CD14-positive monocyte (primary cell): ENCODE data around the gene CACNA1C. TPM values are rescaled to one million over a fixed set of nuclear protein-coding genes. Genes with fewer than 3 reads are reported as not detected.

Experiments
- DNase-seq, 3 donors: peaks; one replicate each; pipeline ENCODE4 v3.0.0-alpha.2; 2011 to 2022
- H2AFZ ChIP-seq: 2 replicates; pipeline ENCODE4 v1.6.0; 2012; ENCODE audit warnings: mild to moderate bottlenecking, low read depth, low read length, inconsistent platforms; ENCODE audit not compliant: insufficient read depth, poor library complexity, severe bottlenecking
- H3K27ac ChIP-seq, 2 donors: 1 replicate in 1 of 2; 2 replicates in 1 of 2; pipeline ENCODE4 v1.5.1; 2012 to 2013; ENCODE audit warnings: low read length in 2 of 2, control low read depth in 1 of 2, inconsistent platforms in 1 of 2, low read depth in 1 of 2, mild to moderate bottlenecking in 1 of 2
- H3K27me3 ChIP-seq, 2 donors: one replicate each; pipeline versions ENCODE4 v1.6.0 to v1.6.1; 2011 to 2013; ENCODE audit warnings: low read length in 2 of 2; ENCODE audit not compliant: control insufficient read depth in 2 of 2, insufficient read depth in 2 of 2
- H3K36me3 ChIP-seq, 2 donors: replicated peaks in 1 of 2; 1 replicate in 1 of 2; 2 replicates in 1 of 2; pipeline versions ENCODE4 v1.5.1 to v1.6.1; 2012 to 2013; ENCODE audit warnings: low read length in 2 of 2, control low read depth in 1 of 2, inconsistent platforms in 1 of 2, mild to moderate bottlenecking in 1 of 2; ENCODE audit not compliant: insufficient read depth in 2 of 2, control insufficient read depth in 1 of 2
- H3K4me1 ChIP-seq, 2 donors: 1 replicate in 1 of 2; 2 replicates in 1 of 2; pipeline versions ENCODE4 v1.5.1 to v1.6.1; 2012 to 2013; ENCODE audit warnings: low read length in 2 of 2, control low read depth in 1 of 2, inconsistent platforms in 1 of 2, mild to moderate bottlenecking in 1 of 2, moderate library complexity in 1 of 2; ENCODE audit not compliant: insufficient read depth in 2 of 2, control insufficient read depth in 1 of 2
- H3K4me2 ChIP-seq: replicated peaks from 2 replicates; pipeline ENCODE3; 2012; ENCODE audit warnings: low read length, moderate library complexity, mild to moderate bottlenecking; ENCODE audit not compliant: poor library complexity, severe bottlenecking; ENCODE audit errors: extremely low read depth
- H3K4me3 ChIP-seq, 3 experiments: fragments of 200-600 bp in 1 of 3; sonication (generic) in 1 of 3; replicated peaks in 1 of 3; 1 replicate in 2 of 3; 2 replicates in 1 of 3; pipeline ENCODE4 v1.5.1; 2011 to 2013; ENCODE audit warnings: low read length in 3 of 3, mild to moderate bottlenecking in 3 of 3, control low read depth in 2 of 3, low read depth in 2 of 3, inconsistent platforms in 1 of 3, moderate library complexity in 1 of 3
- H3K79me2 ChIP-seq: 2 replicates; pipeline ENCODE4 v1.6.0; 2012; ENCODE audit warnings: mild to moderate bottlenecking, control low read depth, inconsistent platforms, low read length, moderate library complexity; ENCODE audit not compliant: insufficient read depth
- H3K9ac ChIP-seq: 2 replicates; pipeline ENCODE4 v1.6.0; 2017; ENCODE audit warnings: low read length, mild to moderate bottlenecking; ENCODE audit not compliant: insufficient read depth, poor library complexity, severe bottlenecking
- H3K9me3 ChIP-seq, 2 donors: replicated peaks in 1 of 2; 1 replicate in 1 of 2; 2 replicates in 1 of 2; pipeline versions ENCODE4 v1.5.1 to v1.6.1; 2012 to 2013; ENCODE audit warnings: low read length in 2 of 2, control low read depth in 1 of 2; ENCODE audit not compliant: control insufficient read depth in 1 of 2, insufficient read depth in 1 of 2
- H4K20me1 ChIP-seq: 2 replicates; pipeline ENCODE4 v1.6.0; 2012; ENCODE audit warnings: mild to moderate bottlenecking, low read length, control low read depth, moderate library complexity; ENCODE audit not compliant: insufficient read depth
- H3K27ac Mint-ChIP-seq, 7 donors: one replicate each; pipeline ENCODE4 v1.8.0; 2020; ENCODE audit warnings: mild to moderate bottlenecking in 7 of 7, mixed read lengths in 7 of 7, moderate library complexity in 6 of 7, inconsistent platforms in 2 of 7
- H3K27me3 Mint-ChIP-seq, 3 donors: one replicate each; pipeline ENCODE4 v1.8.0; 2021 to 2022; ENCODE audit warnings: low read depth in 3 of 3, mild to moderate bottlenecking in 3 of 3, mixed read lengths in 3 of 3, moderate library complexity in 3 of 3, inconsistent platforms in 1 of 3
- H3K36me3 Mint-ChIP-seq, 2 donors: one replicate each; pipeline ENCODE4 v1.8.0; 2020; ENCODE audit warnings: mixed read lengths in 2 of 2, inconsistent platforms in 1 of 2, mild to moderate bottlenecking in 1 of 2
- H3K4me1 Mint-ChIP-seq: one replicate; pipeline ENCODE4 v1.8.0; 2020; ENCODE audit warnings: mild to moderate bottlenecking, mixed read lengths
- H3K4me3 Mint-ChIP-seq, 2 donors: one replicate each; pipeline ENCODE4 v1.8.0; 2020; ENCODE audit warnings: mild to moderate bottlenecking in 2 of 2, mixed read lengths in 2 of 2, moderate library complexity in 1 of 2
- H3K9me3 Mint-ChIP-seq, 7 donors: one replicate each; pipeline ENCODE4 v1.8.0; 2020 to 2022; ENCODE audit warnings: mixed read lengths in 7 of 7, mild to moderate bottlenecking in 6 of 7, moderate library complexity in 6 of 7, inconsistent platforms in 2 of 7
- CTCF ChIP-seq: fragments of 200-600 bp; IDR thresholded peaks from one replicate; pipeline ENCODE4 v1.8.0; 2022; ENCODE audit warnings: antibody characterized with exemption, mild to moderate bottlenecking
- WGBS: methylation state at CpG from one replicate; pipeline ENCODE4 v1.1.5; 2013; ENCODE audit warnings: missing lambda C conversion rate; ENCODE audit not compliant: insufficient coverage; 5-methylcytosine and 5-hydroxymethylcytosine counted together
- intact Hi-C, 2 donors: fragments of 100-400 bp; cut with micrococcal nuclease; formaldehyde crosslinking; loops; one replicate each; pipeline versions ENCODE4 v1.15.0 to v1.15.1; 2023
- polyA plus RNA-seq, 3 donors: library from polyadenylated mRNA; depleted of rRNA in 1 of 3; unstranded in 2 of 3; stranded (reverse) in 1 of 3; fragments of 300-500 nt in 2 of 3; fragments of >200 nt in 1 of 3; fragmentation: Illumina TruSeq in 2 of 3; gene quantifications; 1 replicate in 2 of 3; 2 replicates in 1 of 3; pipeline ENCODE4 v1.2.3, GENCODE V29; 2012 to 2021

Gene CACNA1C
- polyA plus RNA-seq, 3 donors = not detected

- Histone ChIP-seq H3K4me1 (no peaks in the 10 kb centered on the region), H4K20me1 (no peaks in the 10 kb centered on the region), H2AFZ (no peak overlapping the region), H3K79me2 (no peaks in the 10 kb centered on the region), H3K27ac (no peak overlapping the region), H3K9ac (no peak overlapping the region), H3K4me2 (no peak overlapping the region), H3K27me3 (no peaks in the 10 kb centered on the region), H3K36me3 (no peaks in the 10 kb centered on the region), H3K9me3 (no peaks in the 10 kb centered on the region), H3K4me3 (no peak overlapping the region)
- intact Hi-C loops = no loop called here
- no peaks in the 10 kb centered on the region for H3K4me1 Mint-ChIP-seq
- H3K27ac Mint-ChIP-seq = no peak overlapping the region
- H3K27me3 Mint-ChIP-seq = peaks cover 0 to 2% (median 0%) of the 10 kb centered on the region in 3 donors
- peaks cover 0 to 2% (median 0%) of the 10 kb centered on the region in 7 donors for H3K9me3 Mint-ChIP-seq
- WGBS = 94% methylated on average over 7 of the region's 7 CpGs
- TF ChIP-seq CTCF = no peak
- H3K4me3 Mint-ChIP-seq = no peak overlapping the region
- no peak for DNase-seq
- no peaks in the 10 kb centered on the region for H3K36me3 Mint-ChIP-seq
Observed at GRCh38 chr12:2485681-2486080, 432.9 kb downstream of the CACNA1C start.

- Histone ChIP-seq H3K9ac (no peak overlapping the region), H3K27ac (no peak overlapping the region), H3K4me3 (no peak overlapping the region), H4K20me1 (no peaks in the 10 kb centered on the region), H3K27me3 (no peaks in the 10 kb centered on the region), H2AFZ (no peak overlapping the region), H3K4me2 (no peak overlapping the region), H3K36me3 (no peaks in the 10 kb centered on the region), H3K4me1 (no peaks in the 10 kb centered on the region), H3K9me3 (no peaks in the 10 kb centered on the region), H3K79me2 (no peaks in the 10 kb centered on the region)
- 77% methylated on average over 3 of the region's 5 CpGs for WGBS
- H3K27ac Mint-ChIP-seq = no peak overlapping the region
- no peak for DNase-seq
- H3K36me3 Mint-ChIP-seq = no peaks in the 10 kb centered on the region
- H3K9me3 Mint-ChIP-seq = peaks cover 0 to 2% (median 0%) of the 10 kb centered on the region in 7 donors
- no peaks in the 10 kb centered on the region for H3K4me1 Mint-ChIP-seq
- no peak for TF ChIP-seq CTCF
- H3K4me3 Mint-ChIP-seq = no peak overlapping the region
- peaks cover 0 to 2% (median 0%) of the 10 kb centered on the region in 3 donors for H3K27me3 Mint-ChIP-seq
- intact Hi-C loops = no loop called here
Observed at GRCh38 chr12:2486796-2487195, 434.0 kb downstream of the CACNA1C start.
